Neuron (in vitro differentiated cells): ENCODE measurements around the gene FRMPD4.
"Not testable (repeated sequence)": the region's sequence is repeated elsewhere in the genome, so short reads cannot be mapped to it uniquely, and the experiment has no call there.

ENCODE experiments used
- H2AFZ ChIP-seq: one replicate; pipeline ENCODE4 v1.6.1; 2013; ENCODE audit warnings: low read depth, mild to moderate bottlenecking, inconsistent platforms, low read length, moderate library complexity
- H3K27me3 ChIP-seq: one replicate; pipeline ENCODE4 v1.6.1; 2013; ENCODE audit warnings: low read length; ENCODE audit not compliant: insufficient read depth
- H3K36me3 ChIP-seq: one replicate; pipeline ENCODE4 v1.6.1; 2013; ENCODE audit warnings: low read length; ENCODE audit not compliant: insufficient read depth
- H3K4me1 ChIP-seq: one replicate; pipeline ENCODE4 v1.6.1; 2013; ENCODE audit warnings: low read length; ENCODE audit not compliant: insufficient read depth
- H3K4me3 ChIP-seq: 2 replicates; pipeline ENCODE4 v1.5.1; 2013; ENCODE audit warnings: mild to moderate bottlenecking, low read length, moderate library complexity
- H3K9me3 ChIP-seq: one replicate; pipeline ENCODE4 v1.6.1; 2013; ENCODE audit warnings: low read length

Gene FRMPD4

GRCh38 chrX:12153741-12154140 lies 15.5 kb downstream of the FRMPD4 start:
- Histone ChIP-seq H3K27me3 (no peaks in the 10 kb centered on the region), H3K36me3 (no peaks in the 10 kb centered on the region), H3K9me3 (no peaks in the 10 kb centered on the region), H3K4me1 (no peaks in the 10 kb centered on the region), H2AFZ (no peak overlapping the region), H3K4me3 (no peak overlapping the region)

DNA sequence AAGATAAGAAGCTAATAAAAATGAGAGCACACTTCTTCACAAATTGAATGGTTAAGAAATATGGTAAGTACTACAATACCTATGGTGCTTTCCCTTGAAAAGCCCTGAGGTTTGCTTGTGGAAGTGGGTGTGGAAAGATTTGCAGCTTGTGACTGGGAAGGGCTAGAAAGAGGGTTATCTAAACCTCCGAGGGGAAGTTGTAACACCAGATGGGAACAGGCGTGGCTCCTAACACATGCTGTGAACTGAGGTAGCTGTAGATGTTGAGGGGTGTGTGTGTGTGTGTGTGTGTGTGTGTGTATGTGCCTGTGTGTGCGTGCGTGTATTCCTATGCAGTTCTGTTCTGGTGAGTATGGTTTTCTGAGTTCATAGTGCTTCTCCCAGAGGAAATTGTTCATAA lies 21.5 kb downstream of the FRMPD4 start:
- no peaks in the 10 kb centered on the region for H3K9me3 ChIP-seq
- no peak overlapping the region for H2AFZ ChIP-seq
- H3K36me3 ChIP-seq = no peaks in the 10 kb centered on the region
- no peaks in the 10 kb centered on the region for H3K4me1 ChIP-seq
- no peak overlapping the region for H3K4me3 ChIP-seq
- H3K27me3 ChIP-seq = no peaks in the 10 kb centered on the region

- Histone ChIP-seq H3K9me3 (no peaks in the 10 kb centered on the region), H3K4me1 (no peaks in the 10 kb centered on the region), H3K36me3 (no peaks in the 10 kb centered on the region), H3K4me3 (no peak overlapping the region), H3K27me3 (no peaks in the 10 kb centered on the region), H2AFZ (no peak overlapping the region)
Measured at GRCh38 chrX:12162420-12162819, 24.1 kb downstream of the FRMPD4 start.

GRCh38 chrX:12164180-12164579 lies 25.9 kb downstream of the FRMPD4 start:
- H3K36me3 ChIP-seq, H3K4me3 ChIP-seq, H3K27me3 ChIP-seq, H3K4me1 ChIP-seq, H2AFZ ChIP-seq, H3K9me3 ChIP-seq: not testable (repeated sequence)

DNA sequence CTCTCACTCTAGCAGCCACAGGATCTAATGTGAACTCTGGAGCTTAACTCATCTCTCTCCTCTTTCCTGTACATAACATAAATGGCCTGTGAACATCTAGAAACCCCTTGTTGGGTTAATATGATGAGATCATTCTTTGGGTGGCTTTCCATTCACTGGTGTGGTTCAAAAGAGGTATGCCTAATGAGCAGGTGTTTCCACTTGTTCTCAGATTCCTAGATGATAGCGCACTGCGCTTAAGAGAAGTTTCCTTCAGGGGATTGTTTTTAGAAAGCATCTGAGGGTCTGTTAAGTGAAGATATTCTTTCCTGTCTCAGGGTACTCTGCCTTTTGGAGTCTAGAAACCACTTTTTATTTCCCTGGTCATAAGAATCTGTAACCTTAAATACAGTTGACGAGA lies 32.5 kb downstream of the FRMPD4 start:
- Histone ChIP-seq H3K27me3 (no peaks in the 10 kb centered on the region), H3K36me3 (no peaks in the 10 kb centered on the region), H3K4me3 (no peak overlapping the region), H3K4me1 (no peaks in the 10 kb centered on the region), H3K9me3 (no peaks in the 10 kb centered on the region), H2AFZ (no peak overlapping the region)

- H3K9me3 ChIP-seq = no peaks in the 10 kb centered on the region
- H3K36me3 ChIP-seq = no peaks in the 10 kb centered on the region
- no peak overlapping the region for H3K4me3 ChIP-seq
- H3K4me1 ChIP-seq = no peaks in the 10 kb centered on the region
- no peaks in the 10 kb centered on the region for H3K27me3 ChIP-seq
- no peak overlapping the region for H2AFZ ChIP-seq
Measured at GRCh38 chrX:12174358-12174757, 36.1 kb downstream of the FRMPD4 start.

DNA sequence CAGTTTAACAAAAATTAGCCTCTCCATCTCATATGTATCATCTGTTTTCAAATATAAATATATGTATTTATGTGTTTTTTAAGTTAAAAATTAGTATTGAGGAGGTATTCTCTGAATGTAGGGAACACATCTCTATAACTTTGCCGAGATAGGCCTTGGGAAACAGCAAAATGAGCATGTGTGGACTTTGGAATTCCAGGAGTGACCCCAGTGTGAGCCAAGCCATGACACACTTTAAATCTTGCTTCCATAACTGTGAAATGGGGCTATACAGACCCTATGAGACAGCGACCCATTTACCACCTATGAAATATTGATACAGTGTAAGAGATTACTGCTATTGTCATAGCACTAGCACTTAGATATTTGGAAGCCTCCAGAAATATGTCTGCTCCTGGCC lies 58.8 kb downstream of the FRMPD4 start:
- Histone ChIP-seq H2AFZ (no peak overlapping the region), H3K4me3 (no peak overlapping the region), H3K27me3 (no peaks in the 10 kb centered on the region), H3K36me3 (no peaks in the 10 kb centered on the region), H3K9me3 (no peaks in the 10 kb centered on the region), H3K4me1 (no peaks in the 10 kb centered on the region)

- Histone ChIP-seq H3K4me3 (no peak overlapping the region), H3K4me1 (no peaks in the 10 kb centered on the region), H3K9me3 (no peaks in the 10 kb centered on the region), H2AFZ (no peak overlapping the region), H3K36me3 (no peaks in the 10 kb centered on the region), H3K27me3 (no peaks in the 10 kb centered on the region)
Measured at GRCh38 chrX:12206413-12206812, 68.1 kb downstream of the FRMPD4 start.

GRCh38 chrX:12210196-12210815 lies 72.0 kb downstream of the FRMPD4 start:
- H3K27me3 ChIP-seq = no peaks in the 10 kb centered on the region
- no peak overlapping the region for H3K4me3 ChIP-seq

DNA sequence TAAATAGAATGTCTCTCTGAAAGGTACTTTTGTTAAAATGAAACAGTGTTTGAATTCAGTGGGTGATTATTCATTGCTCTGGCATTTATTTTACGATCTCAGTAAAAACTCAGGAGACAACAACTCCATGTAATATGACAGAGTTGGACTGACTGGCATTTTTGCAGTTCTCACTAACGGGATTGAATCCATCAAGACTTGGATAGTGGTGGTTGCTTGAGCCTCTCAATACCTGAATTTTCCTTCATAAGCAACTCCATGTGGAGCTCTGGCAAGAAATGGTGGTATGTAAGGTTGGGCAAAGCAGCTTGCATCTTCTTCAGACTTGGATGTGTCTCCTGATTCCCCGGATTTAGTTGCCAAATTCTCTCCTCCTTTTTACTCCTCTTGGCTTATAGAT lies 72.7 kb downstream of the FRMPD4 start:
- no peak overlapping the region for H2AFZ ChIP-seq
- no peaks in the 10 kb centered on the region for H3K27me3 ChIP-seq
- no peaks in the 10 kb centered on the region for H3K4me1 ChIP-seq
- no peaks in the 10 kb centered on the region for H3K9me3 ChIP-seq
- no peaks in the 10 kb centered on the region for H3K36me3 ChIP-seq
- no peak overlapping the region for H3K4me3 ChIP-seq

More at GRCh38 chrX:12210196-12210815, 72.0 kb downstream of the FRMPD4 start:
- Histone ChIP-seq H3K36me3 (no peaks in the 10 kb centered on the region), H2AFZ (no peak overlapping the region), H3K4me1 (no peaks in the 10 kb centered on the region), H3K9me3 (no peaks in the 10 kb centered on the region)

GRCh38 chrX:12223650-12224049 lies 85.4 kb downstream of the FRMPD4 start:
- H2AFZ ChIP-seq = no peak overlapping the region
- no peaks in the 10 kb centered on the region for H3K4me1 ChIP-seq
- H3K36me3 ChIP-seq = no peaks in the 10 kb centered on the region
- no peak overlapping the region for H3K4me3 ChIP-seq
- no peaks in the 10 kb centered on the region for H3K27me3 ChIP-seq
- H3K9me3 ChIP-seq = no peaks in the 10 kb centered on the region

DNA sequence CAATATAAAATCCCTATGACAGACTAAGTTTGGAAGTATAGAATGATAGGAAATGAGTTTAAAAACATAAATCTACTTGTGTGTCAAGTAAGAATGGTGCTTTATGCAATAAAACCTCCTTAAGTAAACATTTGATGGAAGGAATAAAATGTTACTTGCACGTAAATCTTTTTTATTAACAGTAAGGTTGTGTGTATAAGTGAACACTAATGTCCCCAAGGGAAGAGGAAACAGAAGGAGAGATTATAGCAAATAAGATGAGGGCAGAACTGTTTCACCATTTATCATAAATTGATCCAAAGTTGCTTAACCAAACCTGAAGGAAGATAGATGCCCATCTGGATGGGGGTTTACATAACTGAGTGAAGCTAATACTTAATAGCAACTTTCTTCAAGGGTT lies 86.8 kb downstream of the FRMPD4 start:
- Histone ChIP-seq H3K4me3 (no peak overlapping the region), H2AFZ (no peak overlapping the region), H3K27me3 (no peaks in the 10 kb centered on the region), H3K9me3 (no peaks in the 10 kb centered on the region), H3K36me3 (no peaks in the 10 kb centered on the region), H3K4me1 (no peaks in the 10 kb centered on the region)

- no peaks in the 10 kb centered on the region for H3K4me1 ChIP-seq
- H3K4me3 ChIP-seq = no peak overlapping the region
- H3K27me3 ChIP-seq = no peaks in the 10 kb centered on the region
- no peaks in the 10 kb centered on the region for H3K9me3 ChIP-seq
- no peak overlapping the region for H2AFZ ChIP-seq
- H3K36me3 ChIP-seq = no peaks in the 10 kb centered on the region
Measured at GRCh38 chrX:12227412-12228041, 89.3 kb downstream of the FRMPD4 start.

DNA sequence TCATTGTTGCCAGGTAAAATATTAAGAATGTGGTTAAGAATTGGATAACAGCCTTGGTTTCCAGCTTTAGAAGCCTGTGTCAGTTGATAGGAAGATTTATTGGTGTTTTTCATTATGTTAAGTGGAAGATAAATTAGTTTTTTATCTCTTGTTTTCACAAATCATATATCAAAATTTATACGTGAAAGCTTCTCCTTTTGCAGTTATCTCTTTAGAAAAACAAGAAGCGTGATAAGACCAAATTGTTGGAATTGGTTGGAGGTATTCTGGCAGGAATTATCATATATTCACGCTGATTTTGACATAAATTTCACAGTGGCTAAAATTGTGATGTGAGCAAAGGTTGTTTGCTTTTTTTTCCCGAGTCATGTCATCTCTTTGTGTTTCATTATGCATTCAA lies 90.6 kb downstream of the FRMPD4 start:
- Histone ChIP-seq H3K9me3 (no peaks in the 10 kb centered on the region), H3K27me3 (no peaks in the 10 kb centered on the region), H3K4me1 (no peaks in the 10 kb centered on the region), H3K36me3 (no peaks in the 10 kb centered on the region), H3K4me3 (no peak overlapping the region), H2AFZ (no peak overlapping the region)
